Measurements from ENCODE around the gene ITSN2.

DNA sequence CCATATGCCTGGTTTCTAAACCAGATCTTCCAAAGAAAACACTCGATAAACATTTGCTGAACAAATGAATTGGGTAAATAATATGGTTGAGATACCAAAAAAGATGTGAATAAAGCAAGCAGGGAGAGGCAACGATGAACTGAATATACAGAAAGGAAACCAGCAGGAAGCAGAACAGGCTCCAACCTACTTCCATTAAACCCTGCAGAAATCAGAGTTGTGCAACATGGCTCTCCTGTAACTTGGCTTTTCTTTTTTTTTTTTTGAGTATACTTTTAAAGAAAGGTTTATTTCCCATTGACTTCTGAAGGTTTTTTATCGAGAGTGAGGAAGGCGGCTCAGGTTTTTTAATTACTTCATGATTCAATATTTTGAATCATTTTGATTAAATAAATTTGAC, 23.5 kb downstream of the ITSN2 start:
- no peak for TF ChIP-seq EZH2 (IDR thresholded peaks at IDR 0.05; ENCODE audit: insufficient read depth, low read length)
- TF ChIP-seq, protein P1, sequence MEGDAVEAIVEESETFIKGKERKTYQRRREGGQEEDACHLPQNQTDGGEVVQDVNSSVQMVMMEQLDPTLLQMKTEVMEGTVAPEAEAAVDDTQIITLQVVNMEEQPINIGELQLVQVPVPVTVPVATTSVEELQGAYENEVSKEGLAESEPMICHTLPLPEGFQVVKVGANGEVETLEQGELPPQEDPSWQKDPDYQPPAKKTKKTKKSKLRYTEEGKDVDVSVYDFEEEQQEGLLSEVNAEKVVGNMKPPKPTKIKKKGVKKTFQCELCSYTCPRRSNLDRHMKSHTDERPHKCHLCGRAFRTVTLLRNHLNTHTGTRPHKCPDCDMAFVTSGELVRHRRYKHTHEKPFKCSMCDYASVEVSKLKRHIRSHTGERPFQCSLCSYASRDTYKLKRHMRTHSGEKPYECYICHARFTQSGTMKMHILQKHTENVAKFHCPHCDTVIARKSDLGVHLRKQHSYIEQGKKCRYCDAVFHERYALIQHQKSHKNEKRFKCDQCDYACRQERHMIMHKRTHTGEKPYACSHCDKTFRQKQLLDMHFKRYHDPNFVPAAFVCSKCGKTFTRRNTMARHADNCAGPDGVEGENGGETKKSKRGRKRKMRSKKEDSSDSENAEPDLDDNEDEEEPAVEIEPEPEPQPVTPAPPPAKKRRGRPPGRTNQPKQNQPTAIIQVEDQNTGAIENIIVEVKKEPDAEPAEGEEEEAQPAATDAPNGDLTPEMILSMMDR (IDR thresholded peaks at IDR 0.05; ENCODE audit: insufficient read depth, low read depth, low read length), result no peak
